GM12878 (cell line): ENCODE measurements around the gene SLC39A11. TPM values are rescaled to one million over a fixed set of nuclear protein-coding genes. Genes with fewer than 3 reads are reported as not detected.

Experiments used
- ATAC-seq: fragments of 200-7000 bp; cut with Tn5 transposase; 3 replicates; pipeline ENCODE4 v1.9.1; 2020; ENCODE audit warnings: mild to moderate bottlenecking, moderate library complexity
- BruUV-seq: library from RNA; stranded (reverse); fragments of 400-500 nt; replicated peaks from 2 replicates; lab custom pipeline; 2021; lab: Mats Ljungman, UMichigan
- CTCF ChIA-PET: fragments of 300-600 bp; sonication (Branson Sonifier 250); formaldehyde crosslinking; extraction: SDS; loops from one replicate; lab custom pipeline; 2021; ENCODE audit warnings: inconsistent platforms; lab: Yijun Ruan, JAX
- POLR2A ChIA-PET: fragments of 350-600 bp; formaldehyde crosslinking; extraction: SDS; loops from one replicate; lab custom pipeline; 2021; ENCODE audit warnings: inconsistent platforms; lab: Charles Lee
- RAD21 ChIA-PET: fragments of 300-600 bp; sonication (Branson Sonifier 250); formaldehyde crosslinking; loops from one replicate; lab custom pipeline; 2023; ENCODE audit warnings: antibody characterized with exemption; ENCODE audit not compliant: unreplicated experiment; lab: Charles Lee
- SMC1A ChIA-PET: fragments of 300-600 bp; sonication (Branson Sonifier 250); formaldehyde crosslinking; loops from one replicate; lab custom pipeline; 2023; ENCODE audit not compliant: unreplicated experiment, uncharacterized antibody; lab: Charles Lee
- DNase-seq: peaks from one replicate; pipeline ENCODE4 v3.0.0-alpha.2; 2011; ENCODE audit warnings: low read depth, low spot score
- FAIRE-seq: peaks from 3 replicates; lab custom pipeline; 2011; peaks lifted over from hg19 to GRCh38; lab: Jason Lieb, UNC
- H2AFZ ChIP-seq: 2 replicates; pipeline ENCODE4 v1.6.0; 2011; ENCODE audit warnings: low read depth, low read length, control low read depth; ENCODE audit not compliant: control insufficient read depth
- H3K27ac ChIP-seq: 2 replicates; pipeline ENCODE4 v1.5.1; 2011; ENCODE audit warnings: control low read depth; ENCODE audit not compliant: control insufficient read depth, insufficient read depth
- H3K27me3 ChIP-seq, 2 experiments: replicated peaks in 1 of 2; 2 replicates each; pipeline versions ENCODE4 v1.6.0 to v1.6.1; 2011; ENCODE audit warnings: low read length in 1 of 2; ENCODE audit not compliant: control insufficient read depth in 2 of 2, insufficient read depth in 2 of 2
- H3K36me3 ChIP-seq, 2 experiments: 2 replicates each; pipeline ENCODE4 v1.5.1; 2011; ENCODE audit warnings: low read length in 1 of 2; ENCODE audit not compliant: control insufficient read depth in 2 of 2, insufficient read depth in 2 of 2
- H3K4me1 ChIP-seq: 2 replicates; pipeline ENCODE4 v1.6.1; 2011; ENCODE audit warnings: mild to moderate bottlenecking, low read length, moderate library complexity, mixed read lengths; ENCODE audit not compliant: control insufficient read depth, insufficient read depth
- H3K4me2 ChIP-seq: 2 replicates; pipeline ENCODE4 v1.6.0; 2011; ENCODE audit warnings: control low read depth; ENCODE audit not compliant: control insufficient read depth, insufficient read depth
- H3K4me3 ChIP-seq: fragments of 200-600 bp; sonication (generic); 2 replicates; pipeline ENCODE4 v1.5.1; 2016
- H3K79me2 ChIP-seq: 2 replicates; pipeline ENCODE4 v1.6.0; 2011; ENCODE audit warnings: low read length; ENCODE audit not compliant: control insufficient read depth, insufficient read depth
- H3K9ac ChIP-seq: 2 replicates; pipeline ENCODE4 v1.8.0; 2011; ENCODE audit warnings: low read length, control low read depth, mixed read lengths; ENCODE audit not compliant: control insufficient read depth, insufficient read depth
- H3K9me3 ChIP-seq: replicated peaks from 3 replicates; pipeline ENCODE4 v1.5.1; 2011; ENCODE audit warnings: mild to moderate bottlenecking, low read length; ENCODE audit not compliant: control insufficient read depth, insufficient read depth
- H4K20me1 ChIP-seq: 2 replicates; pipeline ENCODE4 v1.6.0; 2011; ENCODE audit not compliant: control insufficient read depth, insufficient read depth
- ATF7 ChIP-seq: fragments of 450-650 bp; IDR thresholded peaks from 2 replicates; pipeline ENCODE4 v1.6.1; 2016; ENCODE audit warnings: low read depth, mild to moderate bottlenecking
- BCL11A ChIP-seq: IDR thresholded peaks from 2 replicates; pipeline ENCODE4 v1.6.1; 2011; ENCODE audit warnings: low read depth, low read length
- CHD1 ChIP-seq: IDR thresholded peaks from 2 replicates; pipeline ENCODE4 v1.6.1; 2012; ENCODE audit warnings: low read depth, low read length, improper control_type of control experiment
- ESRRA ChIP-seq: IDR thresholded peaks from 2 replicates; pipeline ENCODE4 v1.6.1; 2012; ENCODE audit warnings: mild to moderate bottlenecking, low read length, improper control_type of control experiment
- HCFC1 ChIP-seq: fragments of 150-350 bp; IDR thresholded peaks from 2 replicates; pipeline ENCODE4 v1.6.1; 2014; ENCODE audit warnings: low read length
- IRF5 ChIP-seq: fragments of 450-650 bp; IDR thresholded peaks from 2 replicates; pipeline ENCODE4 v1.6.1; 2017; ENCODE audit warnings: borderline replicate concordance
- JUNB ChIP-seq: IDR thresholded peaks from 2 replicates; pipeline ENCODE4 v1.6.1; 2016; ENCODE audit warnings: antibody characterized with exemption, mild to moderate bottlenecking
- MYB ChIP-seq: fragments of 150-350 bp; IDR thresholded peaks from 2 replicates; pipeline ENCODE4 v1.6.1; 2014; ENCODE audit warnings: mild to moderate bottlenecking, low read depth, low read length, borderline replicate concordance
- PRDM15 ChIP-seq: fragments of 450-650 bp; formaldehyde crosslinking; IDR thresholded peaks from 2 replicates; pipeline ENCODE4 v1.4.0; 2020; ENCODE audit warnings: mild to moderate bottlenecking, moderate library complexity
- RBBP5 ChIP-seq: fragments of 200-600 bp; sonication (generic); conservative IDR thresholded peaks from 2 replicates; pipeline ENCODE4 v1.6.1; 2016
- SMAD5 ChIP-seq: IDR thresholded peaks from 2 replicates; pipeline ENCODE4 v1.6.1; 2016; ENCODE audit warnings: antibody characterized with exemption, low read depth
- SMARCA5 ChIP-seq: fragments of 450-650 bp; IDR thresholded peaks from 2 replicates; pipeline ENCODE4 v1.6.1; 2017; ENCODE audit warnings: mild to moderate bottlenecking
- YBX1 ChIP-seq: fragments of 450-650 bp; IDR thresholded peaks from 2 replicates; pipeline ENCODE4 v1.6.1; 2016; ENCODE audit warnings: antibody characterized with exemption
- ZNF384 ChIP-seq: IDR thresholded peaks from 2 replicates; pipeline ENCODE4 v1.6.1; 2012; ENCODE audit warnings: low read depth, mild to moderate bottlenecking, low read length, improper control_type of control experiment, borderline replicate concordance
- ZNF687 ChIP-seq: fragments of 450-650 bp; IDR thresholded peaks from 2 replicates; pipeline ENCODE4 v1.6.1; 2017; ENCODE audit warnings: mild to moderate bottlenecking, moderate library complexity
- WGBS: methylation state at CpG from one replicate; pipeline ENCODE4 v1.1.6; 2016; ENCODE audit warnings: low lambda C conversion rate; ENCODE audit not compliant: insufficient replicate concordance, insufficient coverage; ENCODE audit errors: missing lambda C conversion rate; 5-methylcytosine and 5-hydroxymethylcytosine counted together
- in situ Hi-C: fragments of 300-500 bp; cut with MboI; formaldehyde crosslinking; loops from 9 replicates; pipeline ENCODE4 v1.14.3; 2018; ENCODE audit warnings: mixed read lengths
- intact Hi-C: fragments of 100-400 bp; cut with micrococcal nuclease; formaldehyde crosslinking; loops from one replicate; pipeline ENCODE4 v1.14.2; 2022; ENCODE audit not compliant: unreplicated experiment
- polyA plus RNA-seq, 11 experiments: library from polyadenylated mRNA; depleted of rRNA in 4 of 11; unstranded in 6 of 11; stranded (reverse) in 5 of 11; fragments of >200 nt; fragmentation: Nextera tagmentation in 4 of 11; fragmentation: Illumina TruSeq in 1 of 11; extraction: Ambion mirVana in 4 of 11; extraction: Trizol in 1 of 11; gene quantifications; 1 replicate in 1 of 11; 2 replicates in 10 of 11; pipeline versions ENCODE4 v1.2.1 to v1.2.3, GENCODE V29; 2011 to 2016; ENCODE audit warnings: inconsistent platforms in 2 of 11, missing spikeins in 2 of 11, low read depth in 1 of 11
- total RNA-seq, 4 experiments: library from RNA; depleted of rRNA in 3 of 4; stranded (reverse); fragments of >200 nt in 3 of 4; fragmentation: Illumina TruSeq in 1 of 4; extraction: Trizol in 1 of 4; gene quantifications; 2 replicates each; pipeline versions ENCODE4 v1.2.1 to v1.2.3, GENCODE V29; 2013 to 2021

The SLC39A11 gene
- total and polyA plus RNA-seq, 10 of the 15 experiments (the other 5 are each of a cell fraction or from before 2014, with no cell fraction given) = 8.6 to 23.8 (median 14.0) TPM

GRCh38 chr17:73048170-73048569, 44.3 kb downstream of the SLC39A11 start:
- H3K79me2 ChIP-seq = peaks cover 2% of the 10 kb centered on the region
- no peak for FAIRE-seq
- CTCF ChIA-PET = no interaction called here
- TF ChIP-seq BCL11A (no peak), YBX1 (no peak), IRF5 (no peak), HCFC1 (no peak), JUNB (no peak), RBBP5 (no peak), PRDM15 (CRISPR knock-in tag) (no peak), ZNF687 (no peak), MYB (no peak), ZNF384 (no peak), ESRRA (no peak), SMAD5 (no peak), SMARCA5 (no peak), ATF7 (no peak), CHD1 (no peak)

More at GRCh38 chr17:73048170-73048569, 44.3 kb downstream of the SLC39A11 start:
- H3K27me3 ChIP-seq = no peaks in the 10 kb centered on the region
- H4K20me1 ChIP-seq = peaks cover 4% of the 10 kb centered on the region; the same call in 1 of the 2 replicates
- H3K9me3 ChIP-seq = no peaks in the 10 kb centered on the region
- no peak overlapping the region for H3K27ac ChIP-seq
- ChIA-PET RAD21 (no interaction called here), POLR2A (no interaction called here), SMC1A (interaction anchor here (1.0 to 1.6 kb wide), 3 partner anchors 20 to 62 kb away, joined by 3 to 6 read pairs (median 3); no protein-coding TSS in a partner anchor)
- WGBS = 95% methylated on average over 4 of the region's 4 CpGs
- no peaks in the 10 kb centered on the region; a peak in 1 of 4 replicates for H3K36me3 ChIP-seq
- BruUV-seq = no TSS peak
- H2AFZ ChIP-seq = no peak overlapping the region
- in situ Hi-C loops = no loop called here
- ATAC-seq = no peak
- H3K4me2 ChIP-seq = no peak overlapping the region
- H3K4me3 ChIP-seq = no peak overlapping the region
- peaks cover 5% of the 10 kb centered on the region for H3K4me1 ChIP-seq
- intact Hi-C loops = no loop called here
- no peak overlapping the region for H3K9ac ChIP-seq
- no peak for DNase-seq
